IMR-90 (cell line): ENCODE results near the gene KIF5C. TPM values are rescaled to one million over a fixed set of nuclear protein-coding genes. Genes with fewer than 3 reads are reported as not detected.

ENCODE experiments used
- ATAC-seq: fragments of 200-7000 bp; cut with Tn5 transposase; 2 replicates; pipeline ENCODE4 v1.9.1; 2020; ENCODE audit warnings: low read depth, mild to moderate bottlenecking, moderate library complexity
- BruUV-seq: library from RNA; stranded (reverse); fragments of 400-500 nt; replicated peaks from 2 replicates; lab custom pipeline; 2021; lab: Mats Ljungman, UMichigan
- CTCF ChIA-PET: fragments of 300-600 bp; formaldehyde crosslinking; extraction: SDS; loops from one replicate; lab custom pipeline; 2021; ENCODE audit warnings: antibody characterized with exemption; lab: Yijun Ruan, JAX
- POLR2A ChIA-PET: fragments of 300-600 bp; sonication (Branson Sonifier 250); formaldehyde crosslinking; loops from one replicate; lab custom pipeline; 2022; ENCODE audit warnings: antibody characterized with exemption; ENCODE audit not compliant: unreplicated experiment; lab: Charles Lee
- DNase-seq: peaks from one replicate; pipeline ENCODE4 v3.0.0; 2013
- H2AFZ ChIP-seq: replicated peaks from 2 replicates; pipeline ENCODE3; 2013; ENCODE audit warnings: low read length, mild to moderate bottlenecking; ENCODE audit not compliant: poor library complexity
- H2AK5ac ChIP-seq: 2 replicates; pipeline ENCODE4 v1.6.1; 2013; ENCODE audit warnings: low read depth, low read length, inconsistent platforms
- H2AK9ac ChIP-seq: replicated peaks from 2 replicates; pipeline ENCODE3; 2013; ENCODE audit warnings: mild to moderate bottlenecking, low read depth, low read length, moderate library complexity; ENCODE audit not compliant: poor library complexity
- H2BK120ac ChIP-seq: 2 replicates; pipeline ENCODE4 v1.6.1; 2013; ENCODE audit warnings: low read depth, low read length, inconsistent platforms
- H2BK15ac ChIP-seq: 3 replicates; pipeline ENCODE4 v1.6.1; 2013; ENCODE audit warnings: low read depth, low read length, inconsistent platforms
- H2BK20ac ChIP-seq: 2 replicates; pipeline ENCODE4 v1.6.1; 2013; ENCODE audit warnings: low read depth, mild to moderate bottlenecking, inconsistent platforms, low read length, moderate library complexity
- H2BK5ac ChIP-seq: 2 replicates; pipeline ENCODE4 v1.6.1; 2013; ENCODE audit warnings: mild to moderate bottlenecking, low read depth, low read length, inconsistent platforms; ENCODE audit not compliant: poor library complexity, severe bottlenecking
- H3K14ac ChIP-seq: replicated peaks from 2 replicates; pipeline ENCODE4 v1.6.1; 2013; ENCODE audit warnings: low read depth, low read length, inconsistent platforms
- H3K18ac ChIP-seq: 2 replicates; pipeline ENCODE4 v1.6.1; 2013; ENCODE audit warnings: low read depth, low read length, control low read depth
- H3K23ac ChIP-seq: 2 replicates; pipeline ENCODE4 v1.6.1; 2013; ENCODE audit warnings: low read depth, low read length, inconsistent platforms
- H3K27ac ChIP-seq: 2 replicates; pipeline ENCODE4 v1.5.1; 2013; ENCODE audit warnings: mild to moderate bottlenecking, control low read depth, low read length; ENCODE audit not compliant: insufficient read depth
- H3K27me3 ChIP-seq: 2 replicates; pipeline ENCODE4 v1.6.1; 2013; ENCODE audit warnings: low read length; ENCODE audit not compliant: control insufficient read depth, insufficient read depth
- H3K36me3 ChIP-seq: 2 replicates; pipeline ENCODE4 v1.6.1; 2013; ENCODE audit warnings: low read length, mixed read lengths; ENCODE audit not compliant: control insufficient read depth, insufficient read depth
- H3K4ac ChIP-seq: 2 replicates; pipeline ENCODE4 v1.6.1; 2013; ENCODE audit warnings: low read depth, low read length, inconsistent platforms
- H3K4me1 ChIP-seq: 2 replicates; pipeline ENCODE4 v1.6.1; 2013; ENCODE audit warnings: low read length, mixed read lengths; ENCODE audit not compliant: control insufficient read depth, insufficient read depth
- H3K4me2 ChIP-seq: 2 replicates; pipeline ENCODE4 v1.6.1; 2013; ENCODE audit warnings: low read depth, mild to moderate bottlenecking, control low read depth, low read length, moderate library complexity
- H3K4me3 ChIP-seq: 2 replicates; pipeline ENCODE4 v1.5.1; 2013; ENCODE audit warnings: low read depth, mild to moderate bottlenecking, control low read depth, low read length, moderate library complexity; ENCODE audit not compliant: insufficient read depth
- H3K56ac ChIP-seq: 2 replicates; pipeline ENCODE4 v1.6.1; 2013; ENCODE audit warnings: low read length, inconsistent platforms; ENCODE audit not compliant: insufficient read depth; ENCODE audit errors: extremely low read depth
- H3K79me1 ChIP-seq, 2 experiments: 2 replicates each; pipeline ENCODE4 v1.6.1; 2013; ENCODE audit warnings: low read length in 2 of 2, inconsistent platforms in 1 of 2, low read depth in 1 of 2
- H3K9ac ChIP-seq: 2 replicates; pipeline ENCODE4 v1.6.1; 2013; ENCODE audit warnings: low read depth, low read length, control low read depth
- H3K9me1 ChIP-seq: 2 replicates; pipeline ENCODE4 v1.6.1; 2013; ENCODE audit warnings: low read length, inconsistent platforms; ENCODE audit not compliant: insufficient read depth
- H3K9me3 ChIP-seq: 2 replicates; pipeline ENCODE4 v1.6.1; 2013; ENCODE audit warnings: low read length; ENCODE audit not compliant: control insufficient read depth, insufficient read depth
- H4K20me1 ChIP-seq: 2 replicates; pipeline ENCODE4 v1.6.1; 2013; ENCODE audit warnings: low read length, inconsistent platforms; ENCODE audit not compliant: insufficient read depth
- H4K5ac ChIP-seq: 2 replicates; pipeline ENCODE4 v1.6.1; 2013; ENCODE audit warnings: mild to moderate bottlenecking, low read depth, low read length, control low read depth
- H4K8ac ChIP-seq, 2 experiments: 2 replicates each; pipeline ENCODE4 v1.6.1; 2013; ENCODE audit warnings: low read depth in 2 of 2, low read length in 2 of 2, control low read depth in 1 of 2, inconsistent platforms in 1 of 2
- H4K91ac ChIP-seq: 2 replicates; pipeline ENCODE4 v1.6.1; 2013; ENCODE audit warnings: low read depth, low read length, inconsistent platforms; ENCODE audit not compliant: insufficient read depth
- RAD21 ChIP-seq: IDR thresholded peaks from 2 replicates; pipeline ENCODE4 v1.6.1; 2012; ENCODE audit warnings: low read length, improper control_type of control experiment
- WGBS, 2 experiments: methylation state at CpG; one replicate each; pipeline versions ENCODE4 v1.1.5 to v1.1.7; 2013; ENCODE audit warnings: missing lambda C conversion rate in 2 of 2; ENCODE audit not compliant: insufficient read length in 1 of 2; ENCODE audit errors: extremely low coverage in 2 of 2; 5-methylcytosine and 5-hydroxymethylcytosine counted together
- dilution Hi-C: fragments of 300-500 bp; cut with HindIII; formaldehyde crosslinking; loops from one replicate; pipeline ENCODE4 v1.14.3; 2018; ENCODE audit warnings: low sequenced_read_pairs; ENCODE audit not compliant: unreplicated experiment
- in situ Hi-C: fragments of 300-500 bp; cut with MboI; formaldehyde crosslinking; loops from 3 replicates; pipeline ENCODE4 v1.14.3; 2019; ENCODE audit warnings: low sequenced_read_pairs, inconsistent platforms, mixed read lengths
- intact Hi-C: fragments of 100-400 bp; cut with micrococcal nuclease; formaldehyde crosslinking; loops from 2 replicates; pipeline ENCODE4 v1.10.0; 2022
- polyA plus RNA-seq, 3 experiments: library from polyadenylated mRNA; depleted of rRNA; stranded (reverse); fragments of >200 nt; gene quantifications; 2 replicates each; pipeline ENCODE4 v1.2.3, GENCODE V29; 2012; ENCODE audit warnings: low replicate concordance in 1 of 3
- total RNA-seq: library from RNA; depleted of rRNA; stranded (reverse); fragments of >200 nt; gene quantifications from 2 replicates; pipeline ENCODE4 v1.2.3, GENCODE V29; 2012

Gene KIF5C
- total and polyA plus RNA-seq, 2 of the 4 experiments (the other 2 are of a cell fraction) = 0.10 to 0.18 TPM

DNA sequence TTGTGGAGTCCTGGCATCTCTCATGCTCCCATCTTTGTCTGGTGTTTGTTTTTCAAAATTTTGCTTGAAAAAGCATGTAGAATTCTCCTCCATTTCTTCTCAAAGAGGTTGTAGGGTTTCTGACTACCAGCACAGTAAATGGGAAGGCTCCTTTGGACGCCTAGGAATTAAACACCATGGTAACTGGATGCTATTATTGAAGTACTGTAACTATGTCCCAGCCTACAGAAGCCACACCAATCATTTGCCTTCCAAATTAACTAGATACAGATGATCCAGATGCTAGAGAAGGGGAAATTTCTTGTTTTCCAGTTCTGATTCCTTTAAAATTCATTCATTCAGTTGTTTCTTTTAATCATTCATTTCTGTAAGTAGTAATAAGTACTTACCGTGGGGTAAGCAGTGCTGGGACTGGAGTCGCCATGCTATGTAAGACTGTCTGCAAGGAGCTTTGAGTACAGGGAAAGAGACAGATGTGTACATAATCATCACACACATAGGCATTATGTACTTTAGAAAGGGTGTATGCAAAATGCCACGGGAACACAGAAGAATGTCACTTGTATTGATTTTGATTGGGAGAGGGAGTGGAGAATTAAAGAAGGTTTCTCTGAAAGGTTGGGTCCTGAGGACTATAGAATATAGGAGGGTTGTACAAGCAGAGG is 49.6 kb downstream of the KIF5C start:
- Histone ChIP-seq H3K36me3 (no peaks in the 10 kb centered on the region), H3K4me3 (no peak overlapping the region), H3K4me2 (no peak overlapping the region), H2BK15ac (no peak overlapping the region), H3K27me3 (peaks cover 2% of the 10 kb centered on the region; the same call in 1 of the 2 replicates), H4K5ac (no peak overlapping the region), H3K23ac (no peak overlapping the region), H3K9me1 (no peaks in the 10 kb centered on the region), H3K9me3 (no peaks in the 10 kb centered on the region), H2AK5ac (no peak overlapping the region), H3K4ac (no peak overlapping the region), H3K56ac (no peak overlapping the region), H4K20me1 (no peaks in the 10 kb centered on the region), H3K9ac (no peak overlapping the region), H2BK5ac (no peak overlapping the region), H3K79me1 (no peaks in the 10 kb centered on the region), H3K18ac (no peak overlapping the region), H2AFZ (no peak overlapping the region), H4K91ac (no peak overlapping the region), H3K14ac (no peak overlapping the region), H3K4me1 (no peaks in the 10 kb centered on the region), H4K8ac (no peak overlapping the region), H2BK120ac (no peak overlapping the region), H3K27ac (no peak overlapping the region), H2AK9ac (no peak overlapping the region), H2BK20ac (no peak overlapping the region)
- no CpG with 5 or more reads among the region's 4 CpGs for WGBS, 2 experiments
- dilution Hi-C loops (no loop called here), intact Hi-C loops (loop anchor here (5.0 kb wide), 1 partner anchor 282 kb away; the partner anchor contains the start of gene EPC2), in situ Hi-C loops (no loop called here)
- DNase-seq (no peak), ATAC-seq (no peak)
- CTCF ChIA-PET = no interaction called here
- POLR2A ChIA-PET = no interaction called here
- no TSS peak for BruUV-seq
- no peak for TF ChIP-seq RAD21
